ENCODE data around the gene RABGEF1.

DNA sequence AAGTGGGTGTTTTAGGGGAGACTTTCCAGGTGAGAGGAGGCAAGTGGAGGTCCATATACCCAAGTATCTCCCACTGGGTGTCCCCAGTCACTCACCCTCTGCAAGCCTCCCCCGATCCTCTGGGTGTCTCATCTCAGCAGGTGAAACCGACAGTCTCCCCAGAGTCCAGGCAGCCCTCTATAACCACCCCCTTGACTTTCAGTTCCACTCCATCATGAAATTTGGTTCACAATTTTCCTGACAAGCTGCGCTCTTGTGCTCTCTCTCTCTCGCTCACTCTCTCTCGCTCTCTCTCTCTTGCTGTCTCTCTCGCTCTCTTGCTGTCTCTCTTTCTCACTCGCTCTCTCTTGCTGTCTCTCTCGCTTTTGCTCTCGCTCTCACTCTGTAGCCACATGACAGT, 8.1 kb upstream of the RABGEF1 start:
- no peak for TF ChIP-seq TCF3 (CRISPR knock-in tag; IDR thresholded peaks at IDR 0.05)
- TF ChIP-seq, protein P1, sequence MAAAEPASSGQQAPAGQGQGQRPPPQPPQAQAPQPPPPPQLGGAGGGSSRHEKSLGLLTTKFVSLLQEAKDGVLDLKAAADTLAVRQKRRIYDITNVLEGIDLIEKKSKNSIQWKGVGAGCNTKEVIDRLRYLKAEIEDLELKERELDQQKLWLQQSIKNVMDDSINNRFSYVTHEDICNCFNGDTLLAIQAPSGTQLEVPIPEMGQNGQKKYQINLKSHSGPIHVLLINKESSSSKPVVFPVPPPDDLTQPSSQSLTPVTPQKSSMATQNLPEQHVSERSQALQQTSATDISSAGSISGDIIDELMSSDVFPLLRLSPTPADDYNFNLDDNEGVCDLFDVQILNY (CRISPR knock-in tag; IDR thresholded peaks at IDR 0.05), result no peak
- no peak for TF ChIP-seq NFATC3 (IDR thresholded peaks at IDR 0.05)
- no peak for TF ChIP-seq CEBPB (tag; IDR thresholded peaks at IDR 0.05)
- TF ChIP-seq AFF4 (CRISPR knock-in tag; IDR thresholded peaks at IDR 0.05), result no peak
- no peak for TF ChIP-seq CBFB (CRISPR knock-in tag; IDR thresholded peaks at IDR 0.05)
- no peak for TF ChIP-seq FIP1L1 (IDR thresholded peaks at IDR 0.05; ENCODE audit: low read depth, low read length, poor library complexity, severe bottlenecking)
- no peak for TF ChIP-seq GATAD2A (IDR thresholded peaks at IDR 0.05)
- no peak for TF ChIP-seq SMAD4 (CRISPR knock-in tag; conservative IDR thresholded peaks at IDR 0.05)
